Panc1 (cell line): ENCODE measurements around the gene WDFY2. TPM values are rescaled to one million over a fixed set of nuclear protein-coding genes. Genes with fewer than 3 reads are reported as not detected.

ENCODE experiments used
- ATAC-seq: fragments of 200-7000 bp; cut with Tn5 transposase; 2 replicates; pipeline ENCODE4 v1.9.1; 2020; ENCODE audit warnings: mild to moderate bottlenecking, moderate library complexity
- BruUV-seq: library from RNA; stranded (reverse); fragments of 400-500 nt; replicated peaks from 2 replicates; lab custom pipeline; 2021; lab: Mats Ljungman, UMichigan
- CTCF ChIA-PET: fragments of 300-600 bp; sonication (Branson Sonifier 250); formaldehyde crosslinking; loops from one replicate; lab custom pipeline; 2022; ENCODE audit warnings: antibody characterized with exemption; lab: Charles Lee
- POLR2A ChIA-PET: fragments of 300-600 bp; sonication (Branson Sonifier 250); formaldehyde crosslinking; loops from one replicate; lab custom pipeline; 2022; ENCODE audit warnings: antibody characterized with exemption; lab: Charles Lee
- DNase-seq: peaks from one replicate; pipeline ENCODE4 v3.0.0-alpha.2; 2010; ENCODE audit warnings: low read depth, low spot score
- H3K27ac ChIP-seq: 2 replicates; pipeline ENCODE4 v1.5.1; 2011; ENCODE audit warnings: mild to moderate bottlenecking, low read length, inconsistent platforms
- H3K27me3 ChIP-seq: fragments of 200-500 bp; sonication (Bioruptor generic); 2 replicates; pipeline ENCODE4 v1.6.0; 2014; ENCODE audit warnings: low read length, inconsistent platforms; ENCODE audit not compliant: control insufficient read depth, insufficient read depth
- H3K36me3 ChIP-seq: fragments of 200-500 bp; sonication (Bioruptor generic); 2 replicates; pipeline ENCODE4 v1.5.1; 2014; ENCODE audit warnings: inconsistent platforms, mild to moderate bottlenecking, low read length, moderate library complexity; ENCODE audit not compliant: control insufficient read depth, insufficient read depth
- H3K4me1 ChIP-seq: 2 replicates; pipeline ENCODE4 v1.5.1; 2011; ENCODE audit warnings: inconsistent platforms, mild to moderate bottlenecking, low read length, moderate library complexity; ENCODE audit not compliant: control insufficient read depth, insufficient read depth
- H3K4me3 ChIP-seq, 2 experiments: 2 replicates each; pipeline ENCODE4 v1.5.1; 2011 to 2012; ENCODE audit warnings: low read depth in 2 of 2, low read length in 2 of 2, mild to moderate bottlenecking in 2 of 2, inconsistent platforms in 1 of 2, moderate library complexity in 1 of 2
- H3K9me3 ChIP-seq: fragments of 200-500 bp; sonication (Bioruptor generic); 2 replicates; pipeline ENCODE4 v1.5.1; 2014; ENCODE audit warnings: low read depth, mild to moderate bottlenecking, inconsistent platforms, low read length, moderate library complexity; ENCODE audit not compliant: control insufficient read depth, insufficient read depth
- CTCF ChIP-seq: fragments of 450-650 bp; IDR thresholded peaks from 2 replicates; pipeline ENCODE4 v1.5.1; 2017; ENCODE audit warnings: mild to moderate bottlenecking
- POLR2AphosphoS5 ChIP-seq: IDR thresholded peaks from 2 replicates; pipeline ENCODE4 v1.6.1; 2012; ENCODE audit warnings: mild to moderate bottlenecking, low read depth, low read length, moderate library complexity
- SIN3A ChIP-seq: IDR thresholded peaks from 2 replicates; pipeline ENCODE4 v1.6.1; 2012; ENCODE audit warnings: low read depth, mild to moderate bottlenecking, low read length, moderate library complexity, borderline replicate concordance; ENCODE audit not compliant: insufficient read depth
- TCF7L2 ChIP-seq: IDR thresholded peaks from 2 replicates; pipeline ENCODE4 v1.6.1; 2011; ENCODE audit warnings: mild to moderate bottlenecking, low read depth, low read length, inconsistent platforms
- in situ Hi-C: cut with HindIII; loops from 2 replicates; pipeline ENCODE4 v1.10.0; 2016; ENCODE audit warnings: low sequenced_read_pairs, low pct_unique_long_range_greater_than_20kb
- intact Hi-C: fragments of 100-400 bp; cut with micrococcal nuclease; formaldehyde crosslinking; loops from one replicate; pipeline ENCODE4 v1.10.0; 2022; ENCODE audit not compliant: unreplicated experiment
- total RNA-seq: library from RNA; stranded (reverse); gene quantifications from one replicate; pipeline ENCODE4 v1.2.1, GENCODE V29; 2021; ENCODE audit not compliant: unreplicated experiment
- TF ChIP-seq, protein P1 (sequence below), 2 experiments: IDR thresholded peaks; 2 replicates each; pipeline ENCODE4 v1.6.1; 2011 to 2012; ENCODE audit warnings: low read depth in 2 of 2, control low read depth in 1 of 2, low read length in 1 of 2, mild to moderate bottlenecking in 1 of 2, moderate library complexity in 1 of 2; ENCODE audit not compliant: insufficient read depth in 1 of 2

WDFY2 gene
- total RNA-seq, 1 experiment from 2014 or later, result 7.8 TPM

DNA sequence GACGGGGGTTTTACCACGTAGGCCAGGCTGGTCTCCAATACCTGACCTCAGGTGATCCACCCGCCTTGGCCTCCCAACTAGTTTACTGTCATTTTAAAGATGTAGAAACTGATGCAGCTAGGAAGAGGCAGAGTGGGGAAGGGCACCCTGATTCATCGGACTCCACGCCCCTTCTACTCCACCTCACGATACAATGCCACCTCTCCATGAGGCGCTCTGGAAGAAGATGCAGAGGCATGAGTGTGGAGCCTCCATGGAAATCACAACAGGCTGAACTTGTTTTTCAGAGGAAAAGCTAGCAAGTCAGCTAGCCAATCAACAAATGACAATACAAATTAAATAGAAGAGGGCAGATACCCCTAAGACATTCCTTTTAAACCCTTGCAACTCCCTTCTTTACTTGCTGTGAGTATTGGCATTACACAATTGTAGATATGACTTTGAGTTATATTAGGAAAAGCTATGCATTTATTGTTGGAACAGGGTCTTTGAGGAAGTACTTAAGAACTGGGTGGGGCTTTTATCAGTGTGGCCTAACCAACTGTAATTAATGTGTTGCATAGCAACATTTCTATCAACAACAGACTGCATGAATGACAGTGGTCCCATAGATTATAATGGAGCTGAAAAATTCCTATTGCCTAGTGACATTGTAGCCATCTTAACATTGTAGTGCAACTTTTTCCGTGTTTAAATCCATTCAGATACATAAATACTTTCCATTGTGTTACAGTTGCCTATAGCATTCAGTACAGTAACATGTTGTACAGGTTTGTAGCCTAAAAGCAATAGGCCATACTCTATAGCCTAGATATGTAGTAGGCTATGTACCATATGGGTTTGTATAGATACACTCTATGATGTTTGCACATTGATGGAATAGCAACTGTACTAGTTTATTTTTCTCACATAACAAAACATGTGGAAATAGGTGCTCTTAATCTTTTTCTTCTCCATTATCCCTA is 17.6 kb downstream of the WDFY2 start:
- Histone ChIP-seq H3K27me3 (no peaks in the 10 kb centered on the region), H3K36me3 (no peaks in the 10 kb centered on the region), H3K4me3 (no peak overlapping the region), H3K27ac (no peak overlapping the region), H3K4me1 (peaks cover 4% of the 10 kb centered on the region; the same call in 1 of the 2 replicates), H3K9me3 (no peaks in the 10 kb centered on the region)
- in situ Hi-C loops (no loop called here), intact Hi-C loops (no loop called here)
- ATAC-seq, result no peak
- ChIA-PET POLR2A (interaction anchor here (0.6 kb wide), 1 partner anchor 9 kb away, joined by 6 read pairs; no protein-coding TSS in a partner anchor), CTCF (no interaction called here)
- no peak for TF ChIP-seq SIN3A
- TF ChIP-seq TCF7L2, result no peak
- TF ChIP-seq, protein P1, sequence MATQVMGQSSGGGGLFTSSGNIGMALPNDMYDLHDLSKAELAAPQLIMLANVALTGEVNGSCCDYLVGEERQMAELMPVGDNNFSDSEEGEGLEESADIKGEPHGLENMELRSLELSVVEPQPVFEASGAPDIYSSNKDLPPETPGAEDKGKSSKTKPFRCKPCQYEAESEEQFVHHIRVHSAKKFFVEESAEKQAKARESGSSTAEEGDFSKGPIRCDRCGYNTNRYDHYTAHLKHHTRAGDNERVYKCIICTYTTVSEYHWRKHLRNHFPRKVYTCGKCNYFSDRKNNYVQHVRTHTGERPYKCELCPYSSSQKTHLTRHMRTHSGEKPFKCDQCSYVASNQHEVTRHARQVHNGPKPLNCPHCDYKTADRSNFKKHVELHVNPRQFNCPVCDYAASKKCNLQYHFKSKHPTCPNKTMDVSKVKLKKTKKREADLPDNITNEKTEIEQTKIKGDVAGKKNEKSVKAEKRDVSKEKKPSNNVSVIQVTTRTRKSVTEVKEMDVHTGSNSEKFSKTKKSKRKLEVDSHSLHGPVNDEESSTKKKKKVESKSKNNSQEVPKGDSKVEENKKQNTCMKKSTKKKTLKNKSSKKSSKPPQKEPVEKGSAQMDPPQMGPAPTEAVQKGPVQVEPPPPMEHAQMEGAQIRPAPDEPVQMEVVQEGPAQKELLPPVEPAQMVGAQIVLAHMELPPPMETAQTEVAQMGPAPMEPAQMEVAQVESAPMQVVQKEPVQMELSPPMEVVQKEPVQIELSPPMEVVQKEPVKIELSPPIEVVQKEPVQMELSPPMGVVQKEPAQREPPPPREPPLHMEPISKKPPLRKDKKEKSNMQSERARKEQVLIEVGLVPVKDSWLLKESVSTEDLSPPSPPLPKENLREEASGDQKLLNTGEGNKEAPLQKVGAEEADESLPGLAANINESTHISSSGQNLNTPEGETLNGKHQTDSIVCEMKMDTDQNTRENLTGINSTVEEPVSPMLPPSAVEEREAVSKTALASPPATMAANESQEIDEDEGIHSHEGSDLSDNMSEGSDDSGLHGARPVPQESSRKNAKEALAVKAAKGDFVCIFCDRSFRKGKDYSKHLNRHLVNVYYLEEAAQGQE (IDR thresholded peaks at IDR 0.05; ENCODE audit: insufficient read depth in 1 of 2, low read depth in 2 of 2, low read length in 1 of 2), result no peak
- TF ChIP-seq POLR2AphosphoS5, result no peak
- TF ChIP-seq CTCF, result no peak
- no TSS peak for BruUV-seq
- DNase-seq, result no peak

DNA sequence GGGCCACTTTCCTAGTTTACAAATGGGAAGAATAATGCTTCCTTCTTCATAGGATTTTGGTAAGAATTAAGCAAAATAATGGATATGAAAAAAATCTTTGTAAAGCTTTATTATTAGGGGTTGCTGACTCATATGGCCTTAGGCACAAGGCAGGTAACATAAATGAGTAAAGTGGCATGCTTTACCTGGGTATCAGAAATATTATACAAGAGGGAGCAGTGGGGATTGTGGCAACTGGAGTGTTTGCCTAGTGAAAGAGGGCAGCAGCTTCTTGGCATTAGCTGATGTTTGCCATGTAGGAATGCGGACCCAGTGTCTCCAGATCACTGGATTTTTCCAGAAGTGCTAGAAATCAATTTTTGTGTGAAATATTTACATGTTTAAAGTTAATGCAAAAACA is 19.5 kb downstream of the WDFY2 start:
- BruUV-seq, result no TSS peak
- no peak overlapping the region for H3K27ac ChIP-seq

More for the DNA sequence above, 19.5 kb downstream of the WDFY2 start:
- intact Hi-C loops (no loop called here), in situ Hi-C loops (no loop called here)
- H3K4me1 ChIP-seq, result peaks cover 4% of the 10 kb centered on the region; the same call in 1 of the 2 replicates
- ATAC-seq (no peak), DNase-seq (no peak)
- no peaks in the 10 kb centered on the region for H3K36me3 ChIP-seq
- CTCF ChIA-PET, result no interaction called here
- no peaks in the 10 kb centered on the region for H3K9me3 ChIP-seq
- POLR2A ChIA-PET, result no interaction called here
- no peaks in the 10 kb centered on the region for H3K27me3 ChIP-seq
- no peak for TF ChIP-seq SIN3A
- no peak for TF ChIP-seq CTCF
- no peak for TF ChIP-seq TCF7L2
- no peak for TF ChIP-seq POLR2AphosphoS5
- TF ChIP-seq, protein P1 (IDR thresholded peaks at IDR 0.05; ENCODE audit: insufficient read depth in 1 of 2, low read depth in 2 of 2, low read length in 1 of 2), result no peak
- no peak overlapping the region for H3K4me3 ChIP-seq
